Subcutaneous abdominal adipose tissue (tissue), 5 donors: Measurements from ENCODE around the gene HS2ST1.
A peak's percentile ranks its signal among the peaks of the same experiment; 100 is the strongest.

Experiments
- H3K27ac ChIP-seq: one replicate; pipeline ENCODE4 v1.7.0; 2013; ENCODE audit warnings: low read depth, mild to moderate bottlenecking, inconsistent platforms, low read length, moderate library complexity
- H3K27me3 ChIP-seq, 5 donors: one replicate each; pipeline ENCODE4 v1.7.0; 2013; ENCODE audit warnings: low read length in 5 of 5, inconsistent platforms in 1 of 5; ENCODE audit not compliant: control insufficient read depth in 5 of 5, insufficient read depth in 4 of 5
- H3K36me3 ChIP-seq, 5 donors: one replicate each; pipeline ENCODE4 v1.7.0; 2013; ENCODE audit warnings: low read length in 5 of 5; ENCODE audit not compliant: control insufficient read depth in 5 of 5, insufficient read depth in 5 of 5
- H3K4me1 ChIP-seq, 5 donors: one replicate each; pipeline ENCODE4 v1.7.0; 2013; ENCODE audit warnings: low read length in 5 of 5, mild to moderate bottlenecking in 3 of 5, moderate library complexity in 1 of 5; ENCODE audit not compliant: control insufficient read depth in 5 of 5, insufficient read depth in 5 of 5
- H3K4me3 ChIP-seq, 5 donors: one replicate each; pipeline ENCODE4 v1.7.0; 2013; ENCODE audit warnings: low read length in 5 of 5, low read depth in 1 of 5
- H3K9ac ChIP-seq, 5 donors: one replicate each; pipeline ENCODE4 v1.7.0; 2013; ENCODE audit warnings: low read length in 5 of 5, mild to moderate bottlenecking in 4 of 5, moderate library complexity in 3 of 5
- H3K9me3 ChIP-seq, 5 donors: one replicate each; pipeline ENCODE4 v1.7.0; 2013; ENCODE audit warnings: low read length in 5 of 5; ENCODE audit not compliant: control insufficient read depth in 5 of 5
- donor health status: healthy.
- donor health status: healthy.
- donor health status: healthy.
- donor health status: healthy.
- donor health status: healthy.

Gene HS2ST1

GRCh38 chr1:87072411-87072810 lies 158.0 kb downstream of the HS2ST1 start:
- H3K4me1 ChIP-seq: no peaks in the 10 kb centered on the region
- no peak overlapping the region for H3K9ac ChIP-seq
- H3K27me3 ChIP-seq: no peaks in the 10 kb centered on the region
- no peaks in the 10 kb centered on the region for H3K9me3 ChIP-seq
- H3K4me3 ChIP-seq: no peak overlapping the region
- H3K27ac ChIP-seq: no peak overlapping the region
- peaks cover 0 to 4% (median 0%) of the 10 kb centered on the region in 5 donors for H3K36me3 ChIP-seq

GRCh38 chr1:87072904-87073303 lies 158.5 kb downstream of the HS2ST1 start:
- H3K4me3 ChIP-seq: no peak overlapping the region
- H3K4me1 ChIP-seq: no peaks in the 10 kb centered on the region
- no peak overlapping the region for H3K27ac ChIP-seq
- H3K9ac ChIP-seq: no peak overlapping the region
- H3K9me3 ChIP-seq: no peaks in the 10 kb centered on the region
- H3K36me3 ChIP-seq: peaks cover 0 to 4% (median 0%) of the 10 kb centered on the region in 5 donors
- H3K27me3 ChIP-seq: no peaks in the 10 kb centered on the region

- no peak overlapping the region for H3K4me3 ChIP-seq
- no peak overlapping the region for H3K9ac ChIP-seq
- peaks cover 0 to 4% (median 0%) of the 10 kb centered on the region in 5 donors for H3K36me3 ChIP-seq
- H3K27ac ChIP-seq: no peak overlapping the region
- no peaks in the 10 kb centered on the region for H3K27me3 ChIP-seq
- no peaks in the 10 kb centered on the region for H3K4me1 ChIP-seq
- no peaks in the 10 kb centered on the region for H3K9me3 ChIP-seq
Measured at GRCh38 chr1:87074001-87074795, 159.8 kb downstream of the HS2ST1 start.

GRCh38 chr1:87077959-87078639 lies 163.7 kb downstream of the HS2ST1 start:
- Histone ChIP-seq H3K36me3 (peaks cover 0 to under 1% (median 0%) of the 10 kb centered on the region in 5 donors), H3K9ac (no peak overlapping the region), H3K9me3 (no peaks in the 10 kb centered on the region), H3K27me3 (no peaks in the 10 kb centered on the region), H3K27ac (no peak overlapping the region), H3K4me1 (no peaks in the 10 kb centered on the region), H3K4me3 (no peak overlapping the region)

- H3K4me3 ChIP-seq: no peak overlapping the region
- peaks cover 0 to 19% (median 9%) of the 10 kb centered on the region in 5 donors for H3K4me1 ChIP-seq
- no peak overlapping the region for H3K27ac ChIP-seq
- H3K27me3 ChIP-seq: no peaks in the 10 kb centered on the region
- no peaks in the 10 kb centered on the region for H3K9me3 ChIP-seq
- no peak overlapping the region for H3K9ac ChIP-seq
- no peaks in the 10 kb centered on the region for H3K36me3 ChIP-seq
Measured at GRCh38 chr1:87084244-87084836, 169.9 kb downstream of the HS2ST1 start.

- Histone ChIP-seq H3K9ac (no peak overlapping the region), H3K4me3 (no peak overlapping the region), H3K27ac (no peak overlapping the region), H3K9me3 (no peaks in the 10 kb centered on the region), H3K4me1 (peaks cover 0 to 24% (median 10%) of the 10 kb centered on the region in 5 donors), H3K36me3 (no peaks in the 10 kb centered on the region), H3K27me3 (no peaks in the 10 kb centered on the region)
Measured at GRCh38 chr1:87086120-87086519, 171.7 kb downstream of the HS2ST1 start.

GRCh38 chr1:87089070-87089736 lies 174.8 kb downstream of the HS2ST1 start:
- Histone ChIP-seq H3K4me1 (peaks cover 0 to 24% (median 10%) of the 10 kb centered on the region in 5 donors), H3K36me3 (no peaks in the 10 kb centered on the region), H3K27me3 (no peaks in the 10 kb centered on the region), H3K9me3 (no peaks in the 10 kb centered on the region), H3K4me3 (no peak overlapping the region), H3K9ac (no peak overlapping the region), H3K27ac (peak overlapping the region; percentile 14)

- Histone ChIP-seq H3K27ac (no peak overlapping the region), H3K27me3 (no peaks in the 10 kb centered on the region), H3K36me3 (no peaks in the 10 kb centered on the region), H3K9me3 (no peaks in the 10 kb centered on the region), H3K9ac (no peak overlapping the region), H3K4me3 (no peak overlapping the region), H3K4me1 (peaks cover 0 to 24% (median 10%) of the 10 kb centered on the region in 5 donors)
Measured at GRCh38 chr1:87089823-87090222, 175.4 kb downstream of the HS2ST1 start.

- H3K9me3 ChIP-seq: no peaks in the 10 kb centered on the region
- H3K4me3 ChIP-seq: no peak overlapping the region
- no peak overlapping the region for H3K27ac ChIP-seq
- no peaks in the 10 kb centered on the region for H3K36me3 ChIP-seq
- no peak overlapping the region for H3K9ac ChIP-seq
- H3K27me3 ChIP-seq: no peaks in the 10 kb centered on the region
- peaks cover 0 to 18% (median 10%) of the 10 kb centered on the region in 5 donors for H3K4me1 ChIP-seq
Measured at GRCh38 chr1:87091425-87091824, 177.0 kb downstream of the HS2ST1 start.
